Fibroblast of villous mesenchyme (primary cell): ENCODE measurements around the gene TFCP2L1. TPM values are rescaled to one million over a fixed set of nuclear protein-coding genes. Genes with fewer than 3 reads are reported as not detected.
"Not testable (repeated sequence)": the region's sequence is repeated elsewhere in the genome, so short reads cannot be mapped to it uniquely, and the experiment has no call there.

Experiments used
- DNase-seq: peaks from one replicate; pipeline ENCODE4 v3.0.0-alpha.2; 2010; ENCODE audit warnings: low read depth
- H3K4me3 ChIP-seq: 2 replicates; pipeline ENCODE4 v1.5.1; 2011; ENCODE audit warnings: low read depth, mild to moderate bottlenecking, low read length
- CTCF ChIP-seq: IDR thresholded peaks from 2 replicates; pipeline ENCODE4 v1.5.1; 2012; ENCODE audit warnings: low read depth, mild to moderate bottlenecking, low read length; ENCODE audit not compliant: insufficient read depth
- total RNA-seq: library from RNA; depleted of rRNA; stranded (reverse); fragments of >200 nt; gene quantifications from 2 replicates; pipeline ENCODE4 v1.2.3, GENCODE V29; 2012

The TFCP2L1 gene
- total RNA-seq, 1 donor = not detected

- no peak overlapping the region for H3K4me3 ChIP-seq
- no peak for DNase-seq
- TF ChIP-seq CTCF = no peak
Measured at GRCh38 chr2:121309323-121309722, 24.3 kb upstream of the TFCP2L1 start.

GRCh38 chr2:121307048-121307447 lies 22.0 kb upstream of the TFCP2L1 start:
- no peak for TF ChIP-seq CTCF
- DNase-seq = no peak
- H3K4me3 ChIP-seq = no peak overlapping the region

GRCh38 chr2:121304941-121305340 lies 19.9 kb upstream of the TFCP2L1 start:
- no peak for TF ChIP-seq CTCF
- DNase-seq = no peak
- H3K4me3 ChIP-seq = no peak overlapping the region

- DNase-seq = no peak
- no peak overlapping the region for H3K4me3 ChIP-seq
- no peak for TF ChIP-seq CTCF
Measured at GRCh38 chr2:121303531-121304263, 18.7 kb upstream of the TFCP2L1 start.

- not testable (repeated sequence) for H3K4me3 ChIP-seq, DNase-seq
Measured at GRCh38 chr2:121301190-121301589, 16.2 kb upstream of the TFCP2L1 start.

GRCh38 chr2:121298476-121298875 lies 13.5 kb upstream of the TFCP2L1 start:
- DNase-seq = no peak
- no peak overlapping the region for H3K4me3 ChIP-seq
- no peak for TF ChIP-seq CTCF

GRCh38 chr2:121297866-121298265 lies 12.9 kb upstream of the TFCP2L1 start:
- not testable (repeated sequence) for H3K4me3 ChIP-seq, DNase-seq

- H3K4me3 ChIP-seq = no peak overlapping the region
- peak; percentile 12 for DNase-seq
- TF ChIP-seq CTCF = peak; percentile 82
Measured at GRCh38 chr2:121297217-121297830, 12.3 kb upstream of the TFCP2L1 start.
